ENCODE data around the gene SEPTIN5.
"Not testable (repeated sequence)": the region's sequence is repeated elsewhere in the genome, so short reads cannot be mapped to it uniquely, and the experiment has no call there.

Gene SEPTIN5

GRCh38 chr22:19693581-19693980 lies 20.7 kb upstream of the SEPTIN5 start:
- peaks cover 4% of the 10 kb centered on the region for H3K4me1 ChIP-seq (ENCODE audit: control insufficient read depth, low read depth, low read length)
- no peak overlapping the region for H4K8ac ChIP-seq (ENCODE audit: low read depth, low read length)
- H2BK15ac ChIP-seq (replicated peaks; ENCODE audit: low read depth): no peak overlapping the region
- no peak overlapping the region for H4K5ac ChIP-seq (ENCODE audit: low read length)
- no peaks in the 10 kb centered on the region for H3K27me3 ChIP-seq (ENCODE audit: insufficient read depth, low read length, poor library complexity)
- H3K56ac ChIP-seq (ENCODE audit: low read length): no peak overlapping the region
- H3K4me3 ChIP-seq (ENCODE audit: low read length): no peak overlapping the region
- DNase-seq: no peak
- no peak overlapping the region for H2BK5ac ChIP-seq (ENCODE audit: low read length)
- no peaks in the 10 kb centered on the region for H3K79me2 ChIP-seq (ENCODE audit: control insufficient read depth, insufficient read depth, low read length)
- no peaks in the 10 kb centered on the region for H3K36me3 ChIP-seq (ENCODE audit: control insufficient read depth, insufficient read depth, low read length)
- no CpG with 5 or more reads among the region's 14 CpGs for WGBS (ENCODE audit: extremely low coverage, insufficient coverage, low lambda C conversion rate)
- H3K4me2 ChIP-seq (ENCODE audit: low read length): no peak overlapping the region
- no peak overlapping the region for H3K23ac ChIP-seq (ENCODE audit: low read length)
- no peak overlapping the region for H3K18ac ChIP-seq (ENCODE audit: low read length)
- H2AK5ac ChIP-seq (ENCODE audit: low read length): no peak overlapping the region
- H2BK120ac ChIP-seq (ENCODE audit: low read depth, low read length): no peak overlapping the region
- H3K27ac ChIP-seq (ENCODE audit: low read depth, low read length): no peak overlapping the region
- no peak overlapping the region for H3K9ac ChIP-seq (ENCODE audit: low read length)
- H3K4ac ChIP-seq (ENCODE audit: low read depth, low read length): no peak overlapping the region
- no peaks in the 10 kb centered on the region for H3K79me1 ChIP-seq (ENCODE audit: low read length)

GRCh38 chr22:19693981-19694670 lies 20.2 kb upstream of the SEPTIN5 start:
- H3K79me2 ChIP-seq (ENCODE audit: control insufficient read depth, insufficient read depth, low read length): no peaks in the 10 kb centered on the region
- H3K4ac ChIP-seq (ENCODE audit: low read depth, low read length): no peak overlapping the region
- no peaks in the 10 kb centered on the region for H3K79me1 ChIP-seq (ENCODE audit: low read length)
- H3K23ac ChIP-seq (ENCODE audit: low read length): no peak overlapping the region
- H3K27ac ChIP-seq (ENCODE audit: low read depth, low read length): no peak overlapping the region
- no peak overlapping the region for H3K18ac ChIP-seq (ENCODE audit: low read length)
- H3K9ac ChIP-seq (ENCODE audit: low read length): no peak overlapping the region
- H3K27me3 ChIP-seq (ENCODE audit: insufficient read depth, low read length, poor library complexity): no peaks in the 10 kb centered on the region
- no peaks in the 10 kb centered on the region for H3K36me3 ChIP-seq (ENCODE audit: control insufficient read depth, insufficient read depth, low read length)
- no peak overlapping the region for H4K5ac ChIP-seq (ENCODE audit: low read length)
- H2BK5ac ChIP-seq (ENCODE audit: low read length): no peak overlapping the region
- no peak overlapping the region for H4K8ac ChIP-seq (ENCODE audit: low read depth, low read length)
- DNase-seq: no peak
- H2BK15ac ChIP-seq (replicated peaks; ENCODE audit: low read depth): no peak overlapping the region
- no peak overlapping the region for H3K4me2 ChIP-seq (ENCODE audit: low read length)
- peaks cover 4% of the 10 kb centered on the region for H3K4me1 ChIP-seq (ENCODE audit: control insufficient read depth, low read depth, low read length)
- no peak overlapping the region for H3K4me3 ChIP-seq (ENCODE audit: low read length)
- no peak overlapping the region for H2BK120ac ChIP-seq (ENCODE audit: low read depth, low read length)
- H3K56ac ChIP-seq (ENCODE audit: low read length): no peak overlapping the region
- no CpG with 5 or more reads among the region's 12 CpGs for WGBS (ENCODE audit: extremely low coverage, insufficient coverage, low lambda C conversion rate)
- H2AK5ac ChIP-seq (ENCODE audit: low read length): no peak overlapping the region

DNA sequence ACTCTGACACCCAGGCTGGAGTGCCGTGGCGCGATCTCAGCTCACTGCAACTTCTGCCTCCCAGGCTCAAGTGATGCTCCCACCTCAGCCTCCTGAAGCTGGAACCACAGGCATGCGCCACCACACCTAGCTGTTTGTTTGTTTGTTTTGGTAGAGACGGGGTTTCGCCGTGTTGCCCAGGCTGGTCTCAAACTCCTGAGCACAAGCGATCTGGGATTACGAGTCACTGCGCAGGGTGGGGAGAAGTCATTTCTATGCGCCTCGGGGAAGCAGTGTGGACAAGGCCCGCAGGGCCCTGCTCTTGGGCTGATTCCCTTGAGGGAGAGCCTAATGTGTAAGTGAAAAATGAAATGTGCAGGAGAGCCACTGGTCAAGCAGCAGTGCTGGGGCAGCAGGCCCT lies 19.6 kb upstream of the SEPTIN5 start:
- Histone ChIP-seq H3K9ac (ENCODE audit: low read length) (no peak overlapping the region), H3K4me1 (ENCODE audit: control insufficient read depth, low read depth, low read length) (peaks cover 4% of the 10 kb centered on the region), H2BK15ac (replicated peaks; ENCODE audit: low read depth) (no peak overlapping the region), H3K27ac (ENCODE audit: low read depth, low read length) (no peak overlapping the region), H3K18ac (ENCODE audit: low read length) (no peak overlapping the region), H2BK120ac (ENCODE audit: low read depth, low read length) (no peak overlapping the region), H3K27me3 (ENCODE audit: insufficient read depth, low read length, poor library complexity) (no peaks in the 10 kb centered on the region), H4K8ac (ENCODE audit: low read depth, low read length) (no peak overlapping the region), H2BK5ac (ENCODE audit: low read length) (no peak overlapping the region), H3K23ac (ENCODE audit: low read length) (no peak overlapping the region), H3K36me3 (ENCODE audit: control insufficient read depth, insufficient read depth, low read length) (no peaks in the 10 kb centered on the region), H3K79me2 (ENCODE audit: control insufficient read depth, insufficient read depth, low read length) (no peaks in the 10 kb centered on the region), H3K4me2 (ENCODE audit: low read length) (no peak overlapping the region), H2AK5ac (ENCODE audit: low read length) (no peak overlapping the region), H3K4me3 (ENCODE audit: low read length) (no peak overlapping the region), H4K5ac (ENCODE audit: low read length) (no peak overlapping the region), H3K79me1 (ENCODE audit: low read length) (no peaks in the 10 kb centered on the region), H3K56ac (ENCODE audit: low read length) (no peak overlapping the region), H3K4ac (ENCODE audit: low read depth, low read length) (no peak overlapping the region)
- DNase-seq: no peak
- WGBS (ENCODE audit: extremely low coverage, insufficient coverage, low lambda C conversion rate): no CpG with 5 or more reads among the region's 13 CpGs

DNA sequence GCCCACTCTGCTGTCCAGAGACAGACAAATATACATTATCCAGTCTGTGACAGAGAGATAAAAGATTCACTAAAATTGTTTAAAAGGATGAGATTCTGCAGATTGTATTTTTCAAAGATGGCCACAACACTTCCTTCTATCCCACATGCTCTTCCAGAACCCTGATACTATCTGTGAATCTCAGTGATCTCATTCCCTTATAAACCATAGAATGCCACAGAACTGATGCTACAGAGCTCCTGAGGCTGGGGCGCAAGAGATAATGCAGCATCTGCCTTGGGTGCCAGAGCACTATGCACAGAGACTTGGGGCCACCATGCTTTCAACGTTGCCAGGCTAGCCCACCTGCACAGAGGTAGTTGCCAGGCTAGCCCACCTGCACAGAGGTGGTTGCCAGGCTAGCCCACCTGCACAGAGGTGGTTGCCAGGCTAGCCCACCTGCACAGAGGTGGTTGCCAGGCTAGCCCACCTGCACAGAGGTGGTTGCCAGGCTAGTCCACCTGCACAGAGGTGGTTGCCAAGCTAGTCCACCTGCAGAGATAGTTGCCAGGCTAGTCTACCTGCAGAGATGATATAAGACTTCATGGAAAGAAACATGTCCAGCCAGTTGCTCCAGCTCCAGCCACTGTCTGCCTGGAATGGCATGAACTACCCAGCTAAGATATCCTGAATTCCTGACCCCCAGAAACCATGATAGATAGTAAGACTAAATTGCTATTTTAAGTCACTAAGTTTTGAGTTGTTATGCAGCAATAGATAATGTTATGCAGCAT lies 17.6 kb upstream of the SEPTIN5 start:
- Histone ChIP-seq H3K27ac (ENCODE audit: low read depth, low read length) (no peak overlapping the region), H3K4me3 (ENCODE audit: low read length) (no peak overlapping the region), H4K5ac (ENCODE audit: low read length) (no peak overlapping the region), H3K36me3 (ENCODE audit: control insufficient read depth, insufficient read depth, low read length) (no peaks in the 10 kb centered on the region), H3K56ac (ENCODE audit: low read length) (no peak overlapping the region), H3K23ac (ENCODE audit: low read length) (no peak overlapping the region), H3K79me1 (ENCODE audit: low read length) (no peaks in the 10 kb centered on the region), H2BK5ac (ENCODE audit: low read length) (no peak overlapping the region), H3K79me2 (ENCODE audit: control insufficient read depth, insufficient read depth, low read length) (no peaks in the 10 kb centered on the region), H4K8ac (ENCODE audit: low read depth, low read length) (no peak overlapping the region), H3K4me1 (ENCODE audit: control insufficient read depth, low read depth, low read length) (peaks cover under 1% of the 10 kb centered on the region), H2BK120ac (ENCODE audit: low read depth, low read length) (no peak overlapping the region), H3K4ac (ENCODE audit: low read depth, low read length) (no peak overlapping the region), H3K18ac (ENCODE audit: low read length) (no peak overlapping the region), H3K4me2 (ENCODE audit: low read length) (no peak overlapping the region), H2BK15ac (replicated peaks; ENCODE audit: low read depth) (no peak overlapping the region), H3K27me3 (ENCODE audit: insufficient read depth, low read length, poor library complexity) (no peaks in the 10 kb centered on the region), H2AK5ac (ENCODE audit: low read length) (no peak overlapping the region), H3K9ac (ENCODE audit: low read length) (no peak overlapping the region)
- WGBS (ENCODE audit: extremely low coverage, insufficient coverage, low lambda C conversion rate): no CpG with 5 or more reads among the region's 2 CpGs
- DNase-seq: no peak

DNA sequence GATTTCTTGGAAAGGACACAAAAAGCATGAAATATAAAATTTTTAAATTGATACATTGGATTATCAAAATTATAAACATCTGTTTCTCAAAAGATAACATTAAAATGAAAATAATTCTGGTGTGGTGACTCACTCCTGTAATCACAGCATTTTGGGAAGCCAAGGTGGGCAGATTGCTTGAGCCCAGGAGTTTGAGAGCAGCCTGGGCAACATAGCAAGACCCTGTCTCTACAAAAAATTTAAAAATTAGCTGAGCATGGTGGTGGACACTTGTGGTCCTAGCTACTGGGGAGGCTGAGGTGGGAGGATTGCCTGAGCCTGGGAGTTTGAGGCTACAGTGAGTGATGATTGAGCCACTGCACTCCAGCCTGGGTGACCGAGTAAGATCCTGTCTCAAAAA lies 16.4 kb upstream of the SEPTIN5 start:
- H2BK120ac ChIP-seq (ENCODE audit: low read depth, low read length); H3K36me3 ChIP-seq (ENCODE audit: control insufficient read depth, insufficient read depth, low read length); H3K9ac ChIP-seq (ENCODE audit: low read length); H4K8ac ChIP-seq (ENCODE audit: low read depth, low read length); H3K4me2 ChIP-seq (ENCODE audit: low read length); H3K27ac ChIP-seq (ENCODE audit: low read depth, low read length); H3K4me1 ChIP-seq (ENCODE audit: control insufficient read depth, low read depth, low read length); H2BK5ac ChIP-seq (ENCODE audit: low read length); H3K79me1 ChIP-seq (ENCODE audit: low read length); H2BK15ac ChIP-seq (replicated peaks; ENCODE audit: low read depth); H2AK5ac ChIP-seq (ENCODE audit: low read length); H3K18ac ChIP-seq (ENCODE audit: low read length); H3K23ac ChIP-seq (ENCODE audit: low read length); H3K79me2 ChIP-seq (ENCODE audit: control insufficient read depth, insufficient read depth, low read length); H3K27me3 ChIP-seq (ENCODE audit: insufficient read depth, low read length, poor library complexity); DNase-seq; H3K56ac ChIP-seq (ENCODE audit: low read length); H4K5ac ChIP-seq (ENCODE audit: low read length); H3K4ac ChIP-seq (ENCODE audit: low read depth, low read length); H3K4me3 ChIP-seq (ENCODE audit: low read length): not testable (repeated sequence)
- no CpG with 5 or more reads among the region's 1 CpG for WGBS (ENCODE audit: extremely low coverage, insufficient coverage, low lambda C conversion rate)

Data from mesendoderm (in vitro differentiated cells).